ENCODE results near the gene NPAS3. TPM values are rescaled to one million over a fixed set of nuclear protein-coding genes. Genes with fewer than 3 reads are reported as not detected.
A peak's percentile ranks its signal among the peaks of the same experiment; 100 is the strongest.

Gene NPAS3
- total RNA-seq, 1 donor = 0.86 TPM

- no peak for DNase-seq (ENCODE audit: low read depth)
- H3K4me3 ChIP-seq (ENCODE audit: low read depth, low read length) = no peak overlapping the region
- TF ChIP-seq, protein P1, sequence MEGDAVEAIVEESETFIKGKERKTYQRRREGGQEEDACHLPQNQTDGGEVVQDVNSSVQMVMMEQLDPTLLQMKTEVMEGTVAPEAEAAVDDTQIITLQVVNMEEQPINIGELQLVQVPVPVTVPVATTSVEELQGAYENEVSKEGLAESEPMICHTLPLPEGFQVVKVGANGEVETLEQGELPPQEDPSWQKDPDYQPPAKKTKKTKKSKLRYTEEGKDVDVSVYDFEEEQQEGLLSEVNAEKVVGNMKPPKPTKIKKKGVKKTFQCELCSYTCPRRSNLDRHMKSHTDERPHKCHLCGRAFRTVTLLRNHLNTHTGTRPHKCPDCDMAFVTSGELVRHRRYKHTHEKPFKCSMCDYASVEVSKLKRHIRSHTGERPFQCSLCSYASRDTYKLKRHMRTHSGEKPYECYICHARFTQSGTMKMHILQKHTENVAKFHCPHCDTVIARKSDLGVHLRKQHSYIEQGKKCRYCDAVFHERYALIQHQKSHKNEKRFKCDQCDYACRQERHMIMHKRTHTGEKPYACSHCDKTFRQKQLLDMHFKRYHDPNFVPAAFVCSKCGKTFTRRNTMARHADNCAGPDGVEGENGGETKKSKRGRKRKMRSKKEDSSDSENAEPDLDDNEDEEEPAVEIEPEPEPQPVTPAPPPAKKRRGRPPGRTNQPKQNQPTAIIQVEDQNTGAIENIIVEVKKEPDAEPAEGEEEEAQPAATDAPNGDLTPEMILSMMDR (IDR thresholded peaks at IDR 0.05; ENCODE audit: insufficient read depth, low read depth, low read length) = no peak
Measured at GRCh38 chr14:33467971-33468370, 529.3 kb downstream of the NPAS3 start.

- TF ChIP-seq, protein P1 (IDR thresholded peaks at IDR 0.05; ENCODE audit: insufficient read depth, low read depth, low read length) = no peak
- DNase-seq (ENCODE audit: low read depth) = no peak
Measured at GRCh38 chr14:33469898-33470297, 531.2 kb downstream of the NPAS3 start.

DNA sequence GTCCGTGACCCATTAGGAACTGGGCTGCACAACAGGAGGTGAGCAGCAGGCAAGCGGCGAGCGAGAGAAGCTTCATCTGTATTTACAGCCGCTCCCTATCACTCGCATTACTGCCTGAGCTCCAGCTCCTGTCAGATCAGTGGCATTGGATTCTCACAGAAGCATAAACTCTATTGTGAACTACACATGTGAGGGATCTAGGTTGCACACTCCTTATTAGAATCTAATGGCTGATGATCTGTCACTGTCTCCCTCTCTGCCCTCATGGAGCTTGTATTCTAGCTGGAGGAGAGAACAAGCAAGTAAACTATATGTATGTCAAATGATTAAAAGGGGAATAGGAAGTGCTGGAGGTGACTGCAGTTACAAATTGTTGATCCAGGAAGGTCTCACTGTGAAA, 533.1 kb downstream of the NPAS3 start:
- no peak for DNase-seq (ENCODE audit: low read depth)
- no peak overlapping the region for H3K4me3 ChIP-seq (ENCODE audit: low read depth, low read length)
- TF ChIP-seq, protein P1 (IDR thresholded peaks at IDR 0.05; ENCODE audit: insufficient read depth, low read depth, low read length) = no peak

More at GRCh38 chr14:33469898-33470297, 531.2 kb downstream of the NPAS3 start:
- H3K4me3 ChIP-seq (ENCODE audit: low read depth, low read length) = no peak overlapping the region

DNA sequence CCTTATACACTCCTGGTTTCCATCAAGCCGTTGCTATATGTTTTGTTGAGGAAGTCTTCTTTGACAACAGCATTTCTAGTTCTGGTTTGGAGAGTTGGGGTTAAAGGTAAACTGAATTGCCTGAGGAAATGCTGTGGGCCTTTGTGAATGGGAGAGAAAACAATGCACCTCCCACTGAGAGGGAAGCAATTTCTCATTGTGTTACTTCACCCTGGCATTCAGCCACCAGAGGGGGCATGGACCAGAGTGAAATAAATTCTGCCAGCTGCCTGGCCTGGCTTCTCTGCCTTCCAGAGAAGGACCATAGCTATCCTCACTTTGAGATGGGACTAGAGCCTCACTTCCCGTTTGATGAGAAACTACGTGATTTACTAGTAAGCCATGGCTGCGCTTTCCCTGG, 536.9 kb downstream of the NPAS3 start:
- TF ChIP-seq, protein P1 (IDR thresholded peaks at IDR 0.05; ENCODE audit: insufficient read depth, low read depth, low read length) = peak; percentile 60
- DNase-seq (ENCODE audit: low read depth) = peak; percentile 38
- no peak overlapping the region for H3K4me3 ChIP-seq (ENCODE audit: low read depth, low read length)

- DNase-seq (ENCODE audit: low read depth) = no peak
- no peak overlapping the region for H3K4me3 ChIP-seq (ENCODE audit: low read depth, low read length)
- TF ChIP-seq, protein P1 (IDR thresholded peaks at IDR 0.05; ENCODE audit: insufficient read depth, low read depth, low read length) = no peak
Measured at GRCh38 chr14:33477797-33478196, 539.1 kb downstream of the NPAS3 start.

DNA sequence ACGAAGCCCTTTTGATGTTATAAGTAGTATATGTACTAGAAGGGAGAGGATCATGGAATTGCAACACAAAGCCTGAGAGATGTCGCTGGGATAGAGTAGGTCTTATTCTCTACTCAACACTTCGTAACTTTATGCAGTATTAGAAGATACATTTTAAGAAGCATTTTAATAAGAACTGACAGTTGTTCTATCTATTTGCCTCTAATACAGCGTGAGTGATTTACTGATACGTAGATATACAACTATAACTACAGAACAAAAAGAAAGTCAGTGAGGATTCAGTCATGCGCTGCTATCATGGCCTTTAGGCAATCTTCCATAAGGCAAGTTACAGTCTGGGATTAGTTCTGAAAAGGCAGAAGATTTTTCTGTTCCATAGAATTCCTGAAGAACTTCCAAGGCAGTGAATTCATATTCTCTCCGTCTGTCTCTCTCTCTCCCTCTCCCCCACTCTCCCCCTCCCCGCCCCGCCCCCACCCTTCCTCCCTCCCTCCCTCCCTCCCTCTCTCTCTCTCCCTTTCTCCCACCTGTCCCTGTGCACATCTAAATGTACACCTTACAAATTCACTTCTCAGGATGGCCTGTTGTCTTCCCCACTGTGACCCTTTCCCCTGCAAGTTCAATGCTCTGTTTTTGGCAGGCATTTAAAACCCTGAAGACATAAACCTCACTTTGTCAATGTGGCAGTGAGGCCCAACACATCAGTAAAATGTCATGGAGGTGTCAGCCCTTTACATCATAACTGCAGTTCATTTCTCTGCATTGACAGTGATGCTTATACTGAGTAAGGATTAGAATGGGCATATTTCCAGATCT, 541.6 kb downstream of the NPAS3 start:
- DNase-seq (ENCODE audit: low read depth) = no peak
- H3K4me3 ChIP-seq (ENCODE audit: low read depth, low read length) = no peak overlapping the region
- TF ChIP-seq, protein P1 (IDR thresholded peaks at IDR 0.05; ENCODE audit: insufficient read depth, low read depth, low read length) = no peak

- no peak overlapping the region for H3K4me3 ChIP-seq (ENCODE audit: low read depth, low read length)
- DNase-seq (ENCODE audit: low read depth) = no peak
- TF ChIP-seq, protein P1 (IDR thresholded peaks at IDR 0.05; ENCODE audit: insufficient read depth, low read depth, low read length) = no peak
Measured at GRCh38 chr14:33480887-33481184, 542.2 kb downstream of the NPAS3 start.

Data from fibroblast of villous mesenchyme (primary cell).